Stimulated activated CD8-positive, alpha-beta memory T cell treated with anti-CD3 and anti-CD28 coated beads, Interleukin-4, amount 100 ng/mL, for 48 hours (primary cell): ENCODE measurements around the gene ZFR2.

Source experiments
- DNase-seq: peaks from one replicate; pipeline ENCODE4 v3.0.0-alpha.2; 2020

ZFR2 gene

DNA sequence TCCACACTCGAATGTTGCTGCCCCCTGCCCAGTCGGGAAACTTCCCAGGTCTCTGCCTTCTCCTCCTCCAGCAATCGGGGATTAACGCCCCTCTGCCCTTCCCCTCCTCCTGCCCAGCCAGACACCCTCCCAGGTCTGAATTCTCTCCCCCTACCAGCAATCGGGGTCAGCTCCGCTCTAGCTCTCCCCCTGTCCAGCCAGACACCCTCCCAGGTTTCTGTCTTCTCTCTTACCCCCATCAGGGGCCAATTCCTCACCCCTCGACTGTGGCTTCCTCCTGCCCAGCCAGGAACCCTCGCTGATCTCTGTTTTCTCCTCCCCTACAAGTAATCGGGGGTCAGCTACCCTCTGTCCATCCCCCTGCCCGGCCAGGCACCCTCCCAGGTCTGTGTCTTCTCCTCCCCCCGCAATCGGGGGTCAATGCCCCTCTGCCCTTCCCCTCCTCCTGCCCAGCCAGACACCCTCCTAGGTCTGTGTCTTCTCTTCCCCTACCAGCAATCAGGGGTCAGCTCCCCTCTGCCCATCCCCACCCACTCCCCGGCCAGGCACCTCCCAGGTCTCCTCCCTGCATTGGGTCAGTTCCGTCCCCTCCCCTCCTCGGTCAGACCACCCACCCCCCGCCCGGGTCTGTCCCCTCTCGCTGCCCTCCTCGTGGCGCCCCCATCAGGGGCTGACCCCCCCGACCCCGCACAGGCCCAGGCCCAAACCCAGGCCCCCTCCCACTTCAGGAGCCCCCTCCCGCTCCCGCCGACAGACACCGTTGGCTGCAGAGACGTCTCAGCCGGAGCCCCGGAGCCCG lies 668 bp downstream of the ZFR2 start:
- no peak for DNase-seq

DNA sequence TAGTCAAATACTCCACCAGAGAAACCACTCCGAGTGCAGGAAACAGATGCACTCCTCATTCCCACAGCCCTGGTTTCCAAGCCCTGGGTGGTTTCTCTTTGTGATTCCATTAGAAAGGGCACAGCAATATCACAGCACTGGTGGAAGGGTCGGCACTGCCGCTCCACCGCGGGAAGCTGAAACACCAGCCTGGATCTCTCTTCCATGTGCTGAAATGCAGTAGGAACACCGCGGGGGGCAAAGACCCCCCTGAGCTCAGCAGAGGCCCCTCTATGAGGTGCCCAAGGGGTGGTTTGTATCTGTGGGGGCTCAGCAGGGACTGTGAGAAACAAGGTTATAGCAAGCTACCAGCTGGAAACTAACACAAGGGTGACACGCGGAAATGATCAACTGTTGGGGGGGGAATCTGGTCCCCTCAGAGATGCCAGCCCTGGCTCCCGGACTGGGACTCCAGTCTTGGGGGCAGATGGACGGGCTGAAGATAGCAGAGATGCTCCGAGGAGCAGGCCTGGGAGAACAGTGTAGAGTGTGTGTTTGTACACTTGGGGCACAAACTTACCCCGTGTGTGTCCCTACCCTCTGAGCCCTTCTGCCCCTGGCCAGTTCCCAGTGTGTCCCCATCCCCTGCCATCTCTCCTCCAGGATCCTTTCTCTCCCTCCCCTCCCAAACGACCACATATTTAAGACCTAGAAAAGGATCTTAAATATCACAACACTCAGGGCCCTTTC lies 1.8 kb downstream of the ZFR2 start:
- DNase-seq: no peak

DNA sequence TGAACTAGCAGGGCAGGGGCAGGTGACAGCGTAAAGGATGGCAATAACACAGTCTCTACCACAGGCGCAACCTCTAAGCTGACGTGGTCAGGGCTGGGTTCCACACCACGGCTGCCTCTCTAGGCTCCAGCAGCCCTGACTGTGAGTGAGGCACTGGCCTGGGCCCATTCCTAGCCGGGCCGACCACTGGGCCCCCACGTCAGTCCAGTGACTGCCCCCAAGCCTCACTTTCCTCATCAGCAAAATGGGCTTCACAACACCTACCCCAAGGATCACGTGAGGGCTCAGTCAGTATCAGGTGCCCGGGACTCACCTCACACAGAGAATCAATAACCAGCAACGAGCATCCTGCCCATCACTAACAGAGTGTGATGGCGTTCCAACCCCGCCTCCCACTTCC lies 5.2 kb downstream of the ZFR2 start:
- DNase-seq: no peak

DNA sequence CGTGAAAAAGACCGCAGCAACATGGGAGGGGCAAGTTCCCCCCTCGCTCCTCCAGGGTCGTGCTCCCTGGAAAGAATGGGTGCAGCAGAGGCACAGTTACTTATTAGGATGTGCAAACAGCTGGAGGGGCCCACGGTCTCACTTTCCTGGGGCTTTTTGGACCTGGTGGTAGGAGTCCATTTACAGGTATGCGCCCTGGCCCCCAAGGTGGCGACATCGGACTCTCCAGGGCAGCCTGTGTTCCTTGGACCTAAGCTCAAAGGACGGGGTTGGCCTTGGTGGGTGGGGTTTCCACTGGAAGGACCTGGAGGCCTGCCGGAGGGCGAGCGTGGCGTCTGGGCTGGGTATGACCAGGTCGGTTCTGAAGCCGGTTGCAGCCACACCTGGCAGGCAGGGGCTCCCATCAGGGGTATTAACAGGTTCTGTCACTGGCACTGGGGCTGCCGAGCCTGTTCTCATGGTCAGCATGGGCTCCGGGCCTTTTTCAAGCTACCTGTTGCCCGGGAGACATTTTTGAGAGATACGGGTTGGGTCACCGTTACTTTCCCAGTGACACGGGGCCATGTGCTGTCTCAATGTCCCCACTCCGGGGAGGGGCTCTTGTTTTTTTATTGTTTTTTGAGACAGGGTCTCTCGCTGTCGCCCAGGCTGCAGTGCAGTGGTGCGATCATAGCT lies 5.9 kb downstream of the ZFR2 start:
- DNase-seq: no peak

DNA sequence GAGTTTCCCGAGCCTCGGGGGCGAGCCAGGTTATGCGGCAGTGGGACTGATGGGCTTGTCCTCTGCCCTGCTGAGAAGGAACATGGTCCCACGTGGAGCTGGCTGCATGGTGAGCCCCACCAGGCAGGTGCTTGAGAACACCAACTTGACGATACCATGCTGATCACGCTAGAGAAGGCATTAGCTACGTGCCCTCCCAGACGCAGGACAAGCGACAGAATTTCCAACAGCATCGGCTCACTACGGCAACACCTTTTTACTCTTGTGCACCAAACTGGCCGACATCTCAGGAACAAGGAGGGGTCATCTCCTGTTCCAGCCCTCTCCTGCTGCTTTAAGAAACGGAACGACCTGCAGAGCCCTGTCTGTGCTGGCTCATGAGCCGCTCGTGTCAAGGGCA lies 8.3 kb downstream of the ZFR2 start:
- no peak for DNase-seq

DNA sequence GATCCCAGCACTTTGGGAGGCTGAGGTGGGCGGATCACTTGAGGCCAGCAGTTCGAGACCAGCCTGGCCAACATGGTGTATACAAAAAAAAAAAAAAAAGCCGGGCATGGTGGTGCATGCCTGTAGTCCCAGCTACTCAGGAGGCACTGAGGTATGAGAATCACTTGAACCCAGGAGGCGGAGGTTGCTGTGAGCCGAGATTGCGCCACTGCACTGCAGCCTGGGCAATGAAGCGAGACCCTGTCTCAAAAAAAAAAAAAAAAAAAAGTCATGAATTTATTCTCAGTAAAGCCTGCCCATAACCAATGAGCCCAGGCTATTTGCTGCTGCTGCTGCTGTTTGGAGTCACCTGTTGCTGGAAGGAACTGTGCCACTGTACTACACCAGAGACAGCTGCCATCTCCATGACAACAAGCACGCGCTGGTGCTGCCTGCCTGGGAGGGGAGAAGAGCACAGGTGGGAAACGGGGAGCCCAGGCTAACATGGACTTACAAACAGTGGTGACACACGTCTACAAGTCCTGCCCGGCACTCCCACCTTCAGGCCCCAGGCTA lies 11.3 kb downstream of the ZFR2 start:
- no peak for DNase-seq

DNA sequence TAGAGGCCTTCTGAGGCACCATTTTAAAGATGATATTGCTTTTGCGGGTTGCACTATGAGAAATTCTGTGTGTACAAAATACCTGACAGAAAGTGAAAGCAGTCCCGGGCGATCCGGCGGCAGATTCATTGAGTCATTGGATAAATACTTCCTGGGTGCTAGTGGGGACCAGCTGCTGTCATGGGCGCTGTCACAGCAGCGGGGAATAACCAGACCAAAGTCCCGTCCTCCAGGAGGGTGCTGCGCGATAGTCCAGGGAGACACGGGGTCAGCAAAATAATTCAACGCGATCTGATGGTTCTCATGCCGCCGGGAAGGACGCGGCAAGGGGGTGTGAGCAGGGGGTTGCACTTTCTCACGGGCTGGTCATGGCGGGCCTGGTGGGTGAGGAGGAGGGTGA lies 13.5 kb downstream of the ZFR2 start:
- no peak for DNase-seq

DNA sequence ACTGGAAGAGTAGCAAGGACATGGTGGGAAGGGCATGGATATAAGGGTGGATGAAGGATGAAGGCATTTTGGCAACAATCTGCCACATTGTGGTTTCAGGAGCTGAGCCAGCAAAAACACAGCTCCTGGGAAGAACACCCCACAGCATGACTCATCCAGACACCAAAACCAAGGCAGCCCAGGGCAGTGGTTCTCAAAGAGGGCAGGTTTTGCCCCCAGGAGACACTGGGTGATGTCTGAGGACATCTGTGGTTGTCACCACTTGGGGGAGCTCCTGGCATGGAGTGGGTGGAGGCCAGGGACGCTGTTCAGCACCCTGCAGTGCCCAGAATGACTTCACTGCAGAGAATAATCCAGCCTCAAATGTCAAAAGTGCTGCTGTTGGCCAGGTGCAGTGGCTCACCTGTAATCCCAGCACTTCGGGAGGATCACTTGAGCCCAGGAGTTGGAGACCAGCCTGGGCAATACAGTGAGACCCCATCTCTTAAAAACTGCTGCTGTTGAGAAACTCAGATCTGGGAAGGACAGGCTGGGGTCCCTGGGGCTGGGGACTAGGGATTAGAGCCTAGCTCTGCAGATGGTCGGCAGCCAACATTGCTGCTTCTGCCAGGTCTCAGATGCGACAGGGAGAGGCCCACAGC lies 16.1 kb downstream of the ZFR2 start:
- DNase-seq: peak; percentile 29

DNA sequence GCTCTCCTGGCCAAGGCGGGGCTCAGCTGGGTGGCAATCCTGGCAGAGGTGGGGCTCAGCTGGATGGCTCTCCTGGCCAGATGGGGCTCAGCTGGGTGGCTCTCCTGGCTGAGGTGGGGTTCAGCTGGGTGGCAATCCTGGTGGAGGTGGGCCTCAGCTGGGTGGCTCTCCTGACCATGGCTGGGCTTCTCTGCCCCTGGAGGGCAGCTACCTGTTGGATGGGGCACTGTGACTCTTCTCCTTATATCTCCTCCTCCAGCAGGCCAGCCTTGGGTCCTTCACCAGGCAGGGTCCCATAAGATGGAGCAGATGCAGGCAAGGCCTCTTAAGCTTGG lies 16.7 kb downstream of the ZFR2 start:
- DNase-seq: no peak

DNA sequence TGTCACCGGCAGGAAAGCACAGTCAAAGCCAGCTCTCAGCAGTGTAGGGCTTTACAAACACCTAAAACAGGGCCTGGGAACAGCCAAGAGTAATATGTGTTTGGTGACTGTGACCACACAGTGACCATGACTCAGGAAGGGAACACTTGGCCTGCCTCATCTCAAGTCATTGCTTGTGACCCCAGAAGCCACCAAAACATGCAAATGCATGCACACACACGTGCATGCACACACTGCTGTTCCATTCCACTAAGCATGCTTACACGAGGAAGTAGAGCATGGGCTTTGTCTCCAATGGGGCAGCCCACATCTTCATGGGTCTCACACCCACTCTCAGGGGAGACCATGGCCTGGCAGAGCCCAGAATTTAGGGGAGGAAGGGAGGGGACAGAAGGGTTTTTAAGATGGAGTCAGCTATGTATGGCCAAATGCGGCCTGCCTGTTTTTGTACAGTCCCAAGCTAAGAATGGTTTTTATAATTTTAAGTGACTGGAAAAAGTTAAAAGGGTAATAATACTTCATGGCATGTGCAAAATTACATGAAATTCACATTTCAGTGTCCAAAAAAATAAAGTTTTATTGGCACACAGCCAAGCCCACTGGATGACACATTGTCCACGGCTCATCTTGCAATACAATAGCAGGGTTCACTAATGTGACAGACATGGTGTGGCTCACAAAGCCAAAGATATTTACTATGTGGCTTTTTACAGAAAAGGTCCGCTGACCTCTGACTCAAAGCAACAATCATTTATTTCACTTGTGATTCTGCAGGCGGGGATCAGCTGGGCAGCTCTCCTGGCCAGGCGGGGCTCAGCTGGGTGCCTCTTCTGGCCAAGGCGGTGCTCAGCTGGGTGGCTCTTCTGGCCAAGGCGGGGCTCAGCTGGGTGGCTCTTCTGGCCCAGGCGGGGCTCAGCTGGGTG lies 17.3 kb downstream of the ZFR2 start:
- DNase-seq: no peak

DNA sequence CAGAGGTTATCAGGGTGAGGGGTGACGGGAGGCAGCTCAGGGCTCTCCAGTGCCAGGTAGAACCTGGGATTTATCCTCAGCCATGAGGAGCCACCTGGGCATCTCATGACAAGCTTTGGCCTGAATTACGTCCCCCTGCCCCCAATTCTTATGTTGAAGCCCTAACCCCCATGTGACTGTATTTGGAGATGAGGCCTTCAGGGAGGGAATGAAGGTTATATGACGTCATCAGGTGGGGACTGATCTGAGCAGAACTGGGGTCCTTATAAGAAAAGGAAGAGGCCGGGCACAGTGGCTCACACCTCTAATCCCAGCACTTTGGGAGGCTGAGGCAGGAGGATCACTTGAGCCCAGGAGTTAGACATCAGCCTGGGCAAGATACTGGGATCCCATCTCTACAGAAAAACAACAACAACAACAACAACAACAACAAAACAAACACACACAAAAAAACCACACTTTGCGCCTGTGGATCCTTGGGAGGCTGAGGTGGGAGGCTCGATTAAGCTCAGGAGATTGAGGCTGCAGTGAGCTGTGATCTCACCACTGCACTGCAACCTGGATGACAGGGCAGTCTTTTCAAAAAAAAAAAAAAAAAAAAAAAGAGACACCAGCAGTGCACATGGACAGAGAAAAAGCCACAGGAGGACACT lies 18.4 kb downstream of the ZFR2 start:
- no peak for DNase-seq

DNA sequence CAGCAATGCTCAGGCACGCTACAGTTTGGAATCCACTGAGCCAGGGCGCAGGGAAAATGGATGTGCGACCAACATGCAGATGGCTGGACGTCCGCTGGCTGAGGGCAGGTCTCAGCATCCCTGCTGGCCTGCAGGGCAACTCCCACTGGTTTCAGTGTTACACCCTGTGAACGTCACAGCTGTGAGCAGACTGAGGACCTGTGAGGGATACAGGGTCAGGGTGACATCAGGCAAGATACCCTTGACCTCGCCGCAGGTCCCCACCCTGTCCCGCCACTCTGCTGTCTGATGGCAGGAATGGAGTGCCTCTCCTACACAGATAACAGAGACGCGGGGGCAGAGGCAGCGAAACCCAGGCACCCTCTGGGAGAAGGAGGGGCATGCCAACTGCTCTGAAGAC lies 19.1 kb downstream of the ZFR2 start:
- no peak for DNase-seq

DNA sequence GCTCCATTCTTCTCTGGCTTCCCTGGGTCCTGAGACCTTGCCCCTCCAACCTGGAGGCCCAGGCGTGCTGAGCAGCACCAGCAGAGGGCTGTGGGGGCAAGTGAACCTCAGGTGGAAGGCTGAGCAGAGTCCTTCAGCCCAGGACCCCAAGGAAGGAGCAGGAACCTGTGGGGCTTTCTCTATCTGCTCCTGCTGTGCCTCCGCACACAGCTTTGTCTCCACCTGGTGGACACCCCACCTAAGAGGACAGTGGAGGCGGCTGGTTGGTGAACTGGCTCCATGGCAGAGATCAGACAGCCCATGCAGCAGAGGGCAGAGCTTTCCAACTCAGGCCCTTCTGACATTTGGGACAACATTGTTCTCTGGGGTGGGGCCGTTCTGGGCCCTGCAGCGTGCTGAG lies 19.7 kb downstream of the ZFR2 start:
- peak; percentile 69 for DNase-seq

DNA sequence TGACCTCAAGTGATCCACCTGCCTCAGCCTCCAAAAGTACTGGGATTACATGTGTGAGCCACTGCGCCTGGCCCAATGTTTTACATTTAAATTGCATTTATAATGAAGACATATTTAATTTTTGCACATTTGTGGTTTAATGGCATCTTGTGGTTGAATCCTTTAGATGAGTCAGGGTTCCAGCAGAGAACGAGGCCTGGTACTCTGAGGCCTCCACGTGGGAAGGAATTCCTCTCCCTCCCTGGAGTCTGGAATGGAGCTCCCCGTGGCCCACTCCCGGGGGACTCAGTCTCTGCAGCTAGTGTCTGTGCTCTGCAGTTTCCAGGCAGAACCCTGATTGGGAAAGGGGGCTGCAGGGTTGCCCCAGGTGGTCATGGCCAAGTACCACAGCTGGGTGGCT lies 24.2 kb downstream of the ZFR2 start:
- DNase-seq: no peak

DNA sequence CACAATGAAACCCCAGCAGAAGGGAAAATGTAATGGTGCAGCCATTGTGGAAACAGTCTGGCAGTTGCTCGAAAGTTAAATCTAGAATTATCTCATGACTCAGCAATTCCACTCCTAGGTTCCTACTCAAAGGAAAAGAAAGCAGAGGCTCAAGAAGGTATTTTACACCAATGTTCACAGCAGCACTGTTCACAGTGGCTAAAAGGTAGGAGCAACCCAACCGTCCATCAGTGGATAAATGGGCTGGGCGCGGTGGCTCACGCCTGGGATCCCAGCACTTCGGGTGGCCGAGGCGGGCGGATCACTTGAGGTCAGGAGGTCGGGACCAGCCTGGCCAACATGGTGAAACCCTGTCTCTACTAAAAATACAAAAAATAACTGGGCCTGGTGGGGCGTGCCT lies 25.9 kb downstream of the ZFR2 start:
- no peak for DNase-seq

DNA sequence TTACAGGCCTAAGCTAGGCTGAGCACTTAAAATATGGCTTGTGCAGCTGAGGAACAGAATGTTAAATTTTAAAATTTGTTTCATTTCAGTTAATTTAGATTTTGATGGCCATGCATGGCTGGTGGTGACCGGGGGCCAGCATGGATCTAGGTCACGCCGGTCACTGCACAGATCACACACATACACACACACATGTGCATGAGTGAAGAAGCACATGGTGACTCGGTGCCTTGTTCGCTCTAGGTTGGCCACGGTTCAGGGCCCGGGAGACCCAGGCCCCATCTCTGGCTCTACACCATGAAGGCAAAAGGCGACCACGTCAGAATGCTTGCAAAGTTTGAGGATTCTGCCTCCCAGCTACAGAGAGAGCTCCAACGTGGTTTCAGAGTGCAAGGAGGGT lies 28.0 kb downstream of the ZFR2 start:
- DNase-seq: no peak

DNA sequence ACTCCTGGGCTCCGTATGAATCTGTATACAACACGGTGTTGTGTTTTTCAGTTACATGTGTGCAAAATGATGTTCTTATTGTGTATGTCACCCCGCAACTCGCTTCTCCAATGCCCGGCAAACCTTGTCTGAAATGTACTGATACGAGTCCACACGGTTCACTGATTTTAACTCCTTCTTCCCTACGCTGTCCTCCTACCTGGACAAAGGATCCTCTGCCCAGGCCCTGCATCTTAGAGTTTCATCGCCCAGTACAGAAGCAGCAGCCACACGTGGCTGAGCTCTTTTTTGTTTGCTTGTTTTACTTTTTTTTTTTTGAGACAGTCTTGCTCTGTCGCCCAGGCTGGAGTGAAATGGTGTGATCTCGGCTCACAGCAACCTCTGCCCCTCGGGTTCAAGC lies 28.9 kb downstream of the ZFR2 start:
- no peak for DNase-seq

DNA sequence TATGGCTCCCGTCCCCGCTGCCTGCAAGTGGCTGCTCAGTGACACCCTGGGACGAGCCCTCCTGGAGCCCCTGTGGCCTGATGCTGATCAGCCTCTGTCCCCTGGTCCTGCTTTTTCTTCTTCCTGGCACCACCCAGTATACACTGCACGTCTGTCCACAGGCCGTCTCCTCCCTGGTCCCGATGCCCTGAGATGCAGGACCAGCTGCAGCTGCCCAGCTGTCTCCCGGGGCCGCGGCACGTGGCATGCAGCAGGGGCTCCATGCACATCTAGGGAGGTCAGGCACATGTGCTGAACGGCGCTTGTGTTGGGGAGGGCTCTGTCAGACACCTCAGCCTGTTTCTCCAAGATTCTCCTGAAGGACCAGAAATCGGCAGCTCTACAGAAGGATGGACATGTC lies 30.2 kb downstream of the ZFR2 start:
- DNase-seq: no peak

DNA sequence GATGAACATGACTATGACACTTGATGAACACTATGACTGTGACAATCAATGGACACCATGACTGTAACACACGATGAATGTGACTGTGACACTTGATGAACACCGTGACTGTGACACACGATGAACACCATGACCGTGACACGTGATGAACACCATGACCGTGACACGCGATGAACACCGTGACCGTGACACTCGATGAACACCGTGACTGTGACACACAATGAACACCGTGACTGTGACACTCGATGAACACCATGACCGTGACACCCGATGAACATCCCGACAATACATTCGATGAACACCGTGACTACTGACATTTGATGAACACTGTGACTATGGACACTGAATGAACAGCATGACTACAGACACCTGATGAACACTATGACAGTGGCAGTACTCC lies 30.9 kb downstream of the ZFR2 start:
- no peak for DNase-seq

DNA sequence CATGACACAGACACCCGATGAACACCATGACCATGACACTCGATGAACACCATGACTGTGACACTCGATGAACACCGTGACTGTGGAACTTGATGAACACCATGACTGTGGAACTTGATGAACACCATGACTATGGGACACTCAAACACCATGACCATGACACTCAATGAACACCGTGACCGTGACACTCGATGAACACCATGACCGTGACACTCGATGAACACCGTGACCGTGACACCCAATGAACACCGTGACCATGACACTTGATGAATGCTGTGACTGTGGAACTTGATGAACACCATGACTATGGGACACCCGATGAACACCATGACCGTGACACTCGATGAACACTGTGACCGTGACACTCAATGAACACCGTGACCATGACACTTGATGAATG lies 31.5 kb downstream of the ZFR2 start:
- no peak for DNase-seq

DNA sequence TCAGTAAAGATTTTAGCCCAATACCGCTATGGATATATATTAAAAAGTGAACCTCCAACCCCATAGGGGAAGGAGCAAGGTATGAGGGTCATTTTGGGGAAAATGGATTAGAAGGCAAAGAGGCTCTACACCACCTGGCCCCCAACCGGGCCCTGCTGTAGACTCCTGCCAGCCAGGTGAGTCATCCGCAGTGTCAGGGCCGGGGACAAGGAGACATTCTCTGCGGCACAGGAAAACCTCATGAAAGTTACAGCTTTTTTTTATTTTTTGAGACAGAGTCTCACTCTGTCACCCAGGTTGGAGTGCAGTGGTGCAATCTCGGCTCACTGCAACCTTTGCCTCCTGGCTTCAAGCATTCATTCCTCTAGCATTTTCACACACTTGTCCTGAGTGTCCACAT lies 32.0 kb downstream of the ZFR2 start:
- DNase-seq: no peak

DNA sequence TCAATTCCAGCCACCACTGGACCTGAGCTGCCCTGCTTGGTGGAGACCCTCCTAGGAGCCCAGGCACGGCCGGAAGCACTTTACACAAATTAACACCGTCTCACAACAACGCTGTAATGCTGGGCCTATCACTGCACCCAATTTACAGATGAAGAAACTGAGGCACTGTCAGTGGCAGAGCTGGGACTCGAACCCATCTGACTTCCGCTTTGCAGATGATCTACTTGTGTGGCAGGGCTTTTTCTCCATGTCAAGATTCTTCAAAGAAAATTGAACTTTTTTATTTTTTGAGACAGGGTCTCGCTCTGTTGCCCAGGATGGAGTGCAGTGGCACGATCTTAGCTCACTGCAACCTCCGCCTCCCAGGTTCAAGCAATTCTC lies 33.8 kb downstream of the ZFR2 start:
- no peak for DNase-seq
